H9 (cell line): ENCODE data around the gene MIER2. TPM values are rescaled to one million over a fixed set of nuclear protein-coding genes. Genes with fewer than 3 reads are reported as not detected.

Experiments
- DNase-seq: peaks from one replicate; pipeline ENCODE4 v3.0.0-alpha.2; 2017
- H2AFZ ChIP-seq: one replicate; pipeline ENCODE4 v1.6.1; 2013; ENCODE audit warnings: mild to moderate bottlenecking, low read length, control low read depth, moderate library complexity
- H2AK5ac ChIP-seq: 2 replicates; pipeline ENCODE4 v1.6.1; 2013; ENCODE audit warnings: low read length, control low read depth, mixed read lengths; ENCODE audit not compliant: insufficient read length
- H2BK120ac ChIP-seq: one replicate; pipeline ENCODE4 v1.6.1; 2013; ENCODE audit warnings: low read depth, mild to moderate bottlenecking, low read length, control low read depth, inconsistent platforms; ENCODE audit not compliant: poor library complexity, severe bottlenecking
- H2BK12ac ChIP-seq: 2 replicates; pipeline ENCODE4 v1.6.1; 2013; ENCODE audit warnings: low read length, control low read depth, mixed read lengths, low read depth; ENCODE audit not compliant: insufficient read length
- H2BK15ac ChIP-seq: 2 replicates; pipeline ENCODE4 v1.6.1; 2013; ENCODE audit warnings: low read depth, low read length, control low read depth
- H2BK20ac ChIP-seq: one replicate; pipeline ENCODE4 v1.6.1; 2013; ENCODE audit warnings: low read depth, mild to moderate bottlenecking, low read length, control low read depth, inconsistent platforms; ENCODE audit not compliant: poor library complexity, severe bottlenecking
- H2BK5ac ChIP-seq: 2 replicates; pipeline ENCODE4 v1.6.1; 2013; ENCODE audit warnings: low read length, control low read depth, mixed read lengths; ENCODE audit not compliant: insufficient read length
- H3K14ac ChIP-seq: 2 replicates; pipeline ENCODE4 v1.6.1; 2013; ENCODE audit warnings: low read length, control low read depth; ENCODE audit not compliant: insufficient read depth
- H3K18ac ChIP-seq: 2 replicates; pipeline ENCODE4 v1.6.1; 2013; ENCODE audit warnings: low read depth, mild to moderate bottlenecking, mixed read lengths, low read length, control low read depth; ENCODE audit not compliant: insufficient read length
- H3K23ac ChIP-seq: 2 replicates; pipeline ENCODE4 v1.6.1; 2013; ENCODE audit warnings: low read length, control low read depth, mixed read lengths, low read depth; ENCODE audit not compliant: insufficient read length
- H3K23me2 ChIP-seq: 2 replicates; pipeline ENCODE4 v1.6.1; 2013; ENCODE audit warnings: low read depth, mild to moderate bottlenecking, mixed read lengths, low read length, control low read depth; ENCODE audit not compliant: insufficient read length, poor library complexity, severe bottlenecking
- H3K27ac ChIP-seq: 2 replicates; pipeline ENCODE4 v1.5.1; 2013; ENCODE audit warnings: low read length, control low read depth, mixed read lengths, low read depth; ENCODE audit not compliant: insufficient read length
- H3K27me3 ChIP-seq: 2 replicates; pipeline ENCODE4 v1.6.1; 2013; ENCODE audit warnings: low read length, control low read depth, inconsistent platforms; ENCODE audit not compliant: insufficient read depth
- H3K4ac ChIP-seq: 2 replicates; pipeline ENCODE4 v1.6.1; 2013; ENCODE audit warnings: low read depth, mild to moderate bottlenecking, control low read depth, inconsistent platforms, low read length, moderate library complexity
- H3K4me1 ChIP-seq: 2 replicates; pipeline ENCODE4 v1.6.1; 2013; ENCODE audit warnings: low read length, control low read depth, inconsistent platforms; ENCODE audit not compliant: insufficient read depth
- H3K4me2 ChIP-seq: 2 replicates; pipeline ENCODE4 v1.6.1; 2013; ENCODE audit warnings: low read length, control low read depth, mixed read lengths; ENCODE audit not compliant: insufficient read length, insufficient read depth
- H3K56ac ChIP-seq: 2 replicates; pipeline ENCODE4 v1.6.1; 2013; ENCODE audit warnings: low read depth, mild to moderate bottlenecking, mixed read lengths, low read length, control low read depth; ENCODE audit not compliant: insufficient read length
- H3K79me1 ChIP-seq: 2 replicates; pipeline ENCODE4 v1.6.1; 2013; ENCODE audit warnings: low read depth, mild to moderate bottlenecking, moderate library complexity, low read length, control low read depth, inconsistent platforms; ENCODE audit not compliant: insufficient read depth, poor library complexity, severe bottlenecking
- H3K79me2 ChIP-seq: 2 replicates; pipeline ENCODE4 v1.6.1; 2013; ENCODE audit warnings: low read length, control low read depth, inconsistent platforms; ENCODE audit not compliant: insufficient read depth
- H3K9ac ChIP-seq: 2 replicates; pipeline ENCODE4 v1.6.1; 2013; ENCODE audit warnings: low read length, control low read depth, mixed read lengths; ENCODE audit not compliant: insufficient read length; ENCODE audit errors: extremely low read depth
- H3K9me3 ChIP-seq: one replicate; pipeline ENCODE4 v1.6.1; 2013; ENCODE audit warnings: low read depth, low read length, inconsistent platforms; ENCODE audit not compliant: control insufficient read depth
- H3T11ph ChIP-seq: one replicate; pipeline ENCODE4 v1.6.1; 2013; ENCODE audit warnings: mild to moderate bottlenecking, low read length, control low read depth, inconsistent platforms
- H4K20me1 ChIP-seq: one replicate; pipeline ENCODE4 v1.6.1; 2013; ENCODE audit not compliant: control insufficient read depth, insufficient read length, insufficient read depth
- H4K5ac ChIP-seq: 2 replicates; pipeline ENCODE4 v1.6.1; 2013; ENCODE audit warnings: low read depth, mild to moderate bottlenecking, mixed read lengths, low read length, control low read depth; ENCODE audit not compliant: insufficient read length
- H4K8ac ChIP-seq: replicated peaks from 2 replicates; pipeline ENCODE4 v1.6.1; 2013; ENCODE audit warnings: low read length, control low read depth, mixed read lengths, low read depth; ENCODE audit not compliant: insufficient read length
- H4K91ac ChIP-seq: 2 replicates; pipeline ENCODE4 v1.6.1; 2013; ENCODE audit warnings: low read depth, mild to moderate bottlenecking, moderate library complexity, mixed read lengths, low read length, control low read depth; ENCODE audit not compliant: insufficient read length
- H3K27ac Mint-ChIP-seq, 3 experiments: 2 replicates in 2 of 3; 3 replicates in 1 of 3; pipeline ENCODE4 v1.8.0; 2020 to 2021; ENCODE audit warnings: mixed read lengths in 3 of 3, mild to moderate bottlenecking in 1 of 3, moderate library complexity in 1 of 3
- H3K27me3 Mint-ChIP-seq: 2 replicates; pipeline ENCODE4 v1.8.0; 2021; ENCODE audit warnings: low read depth, mild to moderate bottlenecking, moderate library complexity, mixed read lengths
- H3K36me3 Mint-ChIP-seq, 3 experiments: 2 replicates in 2 of 3; 3 replicates in 1 of 3; pipeline ENCODE4 v1.8.0; 2020 to 2021; ENCODE audit warnings: low read depth in 3 of 3, mixed read lengths in 3 of 3; ENCODE audit not compliant: insufficient read depth in 1 of 3
- H3K4me1 Mint-ChIP-seq, 2 experiments: 2 replicates each; pipeline ENCODE4 v1.8.0; 2020; ENCODE audit warnings: mixed read lengths in 2 of 2
- H3K4me3 Mint-ChIP-seq, 2 experiments: 2 replicates in 1 of 2; 3 replicates in 1 of 2; pipeline ENCODE4 v1.8.0; 2020 to 2021; ENCODE audit warnings: mild to moderate bottlenecking in 2 of 2, mixed read lengths in 2 of 2, moderate library complexity in 1 of 2
- H3K9me3 Mint-ChIP-seq, 2 experiments: 2 replicates in 1 of 2; 3 replicates in 1 of 2; pipeline ENCODE4 v1.8.0; 2020; ENCODE audit warnings: mild to moderate bottlenecking in 2 of 2, mixed read lengths in 2 of 2, moderate library complexity in 1 of 2
- whole genome bisulfite sequencing: extraction: QIAGEN DNeasy Blood & Tissue Kit; methylation state at CpG from one replicate; pipeline ENCODE4 v1.1.7; 2013; ENCODE audit warnings: missing lambda C conversion rate, low lambda C conversion rate, mixed read lengths; ENCODE audit not compliant: insufficient read length; ENCODE audit errors: extremely low coverage; 5-methylcytosine and 5-hydroxymethylcytosine counted together
- total RNA-seq: library from RNA; stranded (reverse); gene quantifications from 2 replicates; pipeline ENCODE4 v1.2.1, GENCODE V29; 2021
- TF ChIP-seq, protein P1 (sequence below): fragments of 200-600 bp; sonication (generic); conservative IDR thresholded peaks from 3 replicates; pipeline ENCODE4 v1.8.0; 2021; ENCODE audit warnings: antibody characterized with exemption, mild to moderate bottlenecking

The MIER2 gene
- total RNA-seq, 1 experiment from 2014 or later: 60.5 TPM

- H3K4ac ChIP-seq: no peak overlapping the region
- H3K27me3 ChIP-seq: no peaks in the 10 kb centered on the region; the same call in 1 of the 2 replicates
- H3K79me1 ChIP-seq: no peaks in the 10 kb centered on the region
- H2BK120ac ChIP-seq: no peak overlapping the region
- Mint-ChIP-seq H3K27me3 (peaks cover 27% of the 10 kb centered on the region), H3K9me3 (peaks cover 3 to 4% of the 10 kb centered on the region in 2 experiments; a peak in 3 of 5 replicates), H3K36me3 (peaks cover 0 to 4% (median 3%) of the 10 kb centered on the region in 3 experiments; a peak in 4 of 7 replicates), H3K4me1 (peaks cover 0 to 7% of the 10 kb centered on the region in 2 experiments; a peak in 1 of 4 replicates), H3K4me3 (no peak overlapping the region), H3K27ac (no peak overlapping the region; a peak in 1 of 7 replicates)
- no peak for DNase-seq
- no peak overlapping the region for H4K5ac ChIP-seq
- H2AK5ac ChIP-seq: no peak overlapping the region
- H2BK15ac ChIP-seq: no peak overlapping the region
- H4K20me1 ChIP-seq: no peaks in the 10 kb centered on the region
- H3K14ac ChIP-seq: no peak overlapping the region
- no peak overlapping the region for H2BK20ac ChIP-seq
- no peak overlapping the region for H3T11ph ChIP-seq
- H3K4me2 ChIP-seq: no peak overlapping the region
- no peak overlapping the region for H3K9ac ChIP-seq
- H4K91ac ChIP-seq: no peak overlapping the region
- no peaks in the 10 kb centered on the region for H3K23me2 ChIP-seq
- no CpG with 5 or more reads among the region's 7 CpGs for WGBS
- no peak overlapping the region for H2BK5ac ChIP-seq
- H3K79me2 ChIP-seq: no peaks in the 10 kb centered on the region
- TF ChIP-seq, protein P1, sequence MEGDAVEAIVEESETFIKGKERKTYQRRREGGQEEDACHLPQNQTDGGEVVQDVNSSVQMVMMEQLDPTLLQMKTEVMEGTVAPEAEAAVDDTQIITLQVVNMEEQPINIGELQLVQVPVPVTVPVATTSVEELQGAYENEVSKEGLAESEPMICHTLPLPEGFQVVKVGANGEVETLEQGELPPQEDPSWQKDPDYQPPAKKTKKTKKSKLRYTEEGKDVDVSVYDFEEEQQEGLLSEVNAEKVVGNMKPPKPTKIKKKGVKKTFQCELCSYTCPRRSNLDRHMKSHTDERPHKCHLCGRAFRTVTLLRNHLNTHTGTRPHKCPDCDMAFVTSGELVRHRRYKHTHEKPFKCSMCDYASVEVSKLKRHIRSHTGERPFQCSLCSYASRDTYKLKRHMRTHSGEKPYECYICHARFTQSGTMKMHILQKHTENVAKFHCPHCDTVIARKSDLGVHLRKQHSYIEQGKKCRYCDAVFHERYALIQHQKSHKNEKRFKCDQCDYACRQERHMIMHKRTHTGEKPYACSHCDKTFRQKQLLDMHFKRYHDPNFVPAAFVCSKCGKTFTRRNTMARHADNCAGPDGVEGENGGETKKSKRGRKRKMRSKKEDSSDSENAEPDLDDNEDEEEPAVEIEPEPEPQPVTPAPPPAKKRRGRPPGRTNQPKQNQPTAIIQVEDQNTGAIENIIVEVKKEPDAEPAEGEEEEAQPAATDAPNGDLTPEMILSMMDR: no peak
- H3K9me3 ChIP-seq: no peaks in the 10 kb centered on the region
- H3K56ac ChIP-seq: no peak overlapping the region
- H4K8ac ChIP-seq: no peak overlapping the region
- no peaks in the 10 kb centered on the region for H3K4me1 ChIP-seq
- no peak overlapping the region for H3K23ac ChIP-seq
- no peak overlapping the region for H3K27ac ChIP-seq
- H2BK12ac ChIP-seq: no peak overlapping the region
- no peak overlapping the region for H2AFZ ChIP-seq
- H3K18ac ChIP-seq: no peak overlapping the region
Measured at GRCh38 chr19:368630-369024, 24.0 kb upstream of the MIER2 start.
